RPMI7951 (cell line): ENCODE results near the gene SLC35D2. TPM values are rescaled to one million over a fixed set of nuclear protein-coding genes. Genes with fewer than 3 reads are reported as not detected.
"Not testable (repeated sequence)": the region's sequence is repeated elsewhere in the genome, so short reads cannot be mapped to it uniquely, and the experiment has no call there.

Experiments
- DNase-seq: peaks from one replicate; pipeline ENCODE4 v3.0.0-alpha.2; 2012; ENCODE audit warnings: low read depth
- total RNA-seq: library from RNA; depleted of rRNA; stranded (reverse); fragments of >200 nt; shearing (Covaris generic); gene quantifications from 2 replicates; pipeline ENCODE4 v1.2.3, GENCODE V29; 2014; rRNA removed

Gene SLC35D2
- total RNA-seq, 1 experiment from 2014 or later = 21.3 TPM

- peak; percentile 43 for DNase-seq
These were observed 66.1 kb downstream of the SLC35D2 start for GRCh38 chr9:96317335-96317980.

GRCh38 chr9:96309850-96310249 lies 73.7 kb downstream of the SLC35D2 start:
- DNase-seq = no peak

GRCh38 chr9:96306958-96307357 lies 76.6 kb downstream of the SLC35D2 start:
- not testable (repeated sequence) for DNase-seq

GRCh38 chr9:96305171-96305570 lies 78.3 kb downstream of the SLC35D2 start:
- no peak for DNase-seq

GRCh38 chr9:96304230-96304629 lies 79.3 kb downstream of the SLC35D2 start:
- DNase-seq = no peak

- no peak for DNase-seq
These were observed 81.5 kb downstream of the SLC35D2 start, which contains the start of gene HSD17B3 for GRCh38 chr9:96302021-96302420. HSD17B3 (minus strand) TSS chr9:96302176; CDS start chr9:96302104, 72 bp downstream.

- peak; percentile 40 for DNase-seq
These were observed 83.7 kb downstream of the SLC35D2 start for GRCh38 chr9:96299823-96300222.

GRCh38 chr9:96294159-96294545 lies 89.4 kb downstream of the SLC35D2 start:
- DNase-seq = no peak

GRCh38 chr9:96293498-96294158 lies 89.9 kb downstream of the SLC35D2 start:
- DNase-seq = peak; percentile 61

GRCh38 chr9:96289392-96289791 lies 94.1 kb downstream of the SLC35D2 start:
- no peak for DNase-seq

GRCh38 chr9:96281641-96282040 lies 101.9 kb downstream of the SLC35D2 start:
- no peak for DNase-seq

- DNase-seq = no peak
These were observed 103.6 kb downstream of the SLC35D2 start for GRCh38 chr9:96279932-96280331.

- no peak for DNase-seq
These were observed 108.6 kb downstream of the SLC35D2 start for GRCh38 chr9:96274939-96275338.

Other genes with a start within 250 kb of the SLC35D2 start
- gene HSD17B3, start 81.5 kb downstream of the SLC35D2 start, total RNA-seq = not detected in 2 replicates
- gene ZNF367, start 34.7 kb upstream of the SLC35D2 start, total RNA-seq = 18.2 and 21.1 TPM in 2 replicates
- gene HABP4, start 66.5 kb upstream of the SLC35D2 start, total RNA-seq = 8.8 and 9.4 TPM in 2 replicates
- gene CDC14B, start 236.1 kb upstream of the SLC35D2 start, total RNA-seq = 14.0 and 15.5 TPM in 2 replicates